GM21528 (cell line): Measurements from ENCODE around the gene OLR1.

Experiments
- ATAC-seq: cut with Tn5 transposase; IDR thresholded peaks from one replicate; pipeline ENCODE4 v1.9.1; 2021; ENCODE audit warnings: mild to moderate bottlenecking, moderate library complexity; ENCODE audit not compliant: unreplicated experiment, low FRiP score

Gene OLR1

DNA sequence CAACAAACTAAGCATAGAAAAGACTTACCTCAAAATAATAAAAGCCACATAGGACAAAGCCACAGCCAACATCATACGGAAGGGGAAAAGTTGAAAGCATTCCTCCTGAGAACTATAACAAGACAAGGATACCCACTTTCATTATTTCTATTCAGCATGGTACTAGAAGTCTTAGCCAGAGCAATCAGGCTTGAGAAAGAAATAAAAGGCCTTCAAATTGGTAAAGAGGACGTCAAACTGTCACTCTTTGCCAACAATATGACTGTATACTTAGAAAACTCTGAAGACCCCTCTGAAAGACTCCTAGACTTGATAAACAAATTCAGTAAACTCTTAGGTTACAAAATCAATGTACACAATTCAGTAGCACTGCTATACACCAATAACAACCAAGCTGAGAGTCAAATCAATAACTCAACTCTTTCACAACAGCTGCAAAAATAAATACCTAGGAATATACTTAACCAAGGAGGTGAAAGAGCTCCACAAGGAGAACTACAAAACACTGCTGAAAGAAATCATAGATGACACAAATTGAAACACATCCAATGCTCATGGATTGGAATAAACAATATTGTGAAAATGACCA lies 61.6 kb downstream of the OLR1 start:
- ATAC-seq: no peak
